Tibial nerve (tissue), 4 donors: ENCODE measurements around the gene AMBRA1. TPM values are rescaled to one million over a fixed set of nuclear protein-coding genes. Genes with fewer than 3 reads are reported as not detected.

Experiments
- DNase-seq, 2 donors: peaks; one replicate each; pipeline ENCODE4 v3.0.0-alpha.2; 2019; ENCODE audit warnings: low spot score in 2 of 2
- H3K27ac ChIP-seq, 4 donors: fragments of 200-600 bp; sonication (generic) in 3 of 4; one replicate each; pipeline ENCODE4 v1.5.1; 2017 to 2019; ENCODE audit warnings: mild to moderate bottlenecking in 1 of 4
- H3K27me3 ChIP-seq, 2 donors: fragments of 200-600 bp; sonication (generic) in 1 of 2; one replicate each; pipeline versions ENCODE4 v1.5.1 to v1.6.0; 2017 to 2019
- H3K36me3 ChIP-seq, 3 donors: fragments of 200-600 bp; sonication (generic); one replicate each; pipeline ENCODE4 v1.5.1; 2018 to 2019
- H3K4me1 ChIP-seq, 4 donors: fragments of 200-600 bp; sonication (generic) in 3 of 4; one replicate each; pipeline ENCODE4 v1.5.1; 2017 to 2019
- H3K4me3 ChIP-seq, 4 donors: fragments of 200-600 bp; sonication (generic) in 3 of 4; one replicate each; pipeline ENCODE4 v1.5.1; 2017 to 2019; ENCODE audit warnings: mild to moderate bottlenecking in 1 of 4, moderate library complexity in 1 of 4
- H3K9me3 ChIP-seq, 4 donors: fragments of 200-600 bp; sonication (generic) in 3 of 4; one replicate each; pipeline ENCODE4 v1.5.1; 2017 to 2019
- EP300 ChIP-seq, 2 donors: sonication (generic); formaldehyde crosslinking; IDR thresholded peaks; one replicate each; pipeline ENCODE4 v1.6.1; 2017; ENCODE audit warnings: antibody characterized with exemption in 2 of 2, mild to moderate bottlenecking in 1 of 2
- POLR2A ChIP-seq, 2 donors: fragments of 450-650 bp; IDR thresholded peaks; one replicate each; pipeline ENCODE4 v1.6.1; 2017; ENCODE audit warnings: antibody characterized with exemption in 2 of 2, mild to moderate bottlenecking in 2 of 2, moderate library complexity in 2 of 2
- WGBS, 2 donors: methylation state at CpG; one replicate each; pipeline ENCODE4 v1.1.5; 2018; 5-methylcytosine and 5-hydroxymethylcytosine counted together
- total RNA-seq, 4 donors: library from RNA; depleted of rRNA; stranded (reverse); fragments of >200 nt; gene quantifications; one replicate each; pipeline ENCODE4 v1.1.0, GENCODE V29; 2016
- TF ChIP-seq, protein P1 (sequence below), 5 experiments: fragments of 200-600 bp in 3 of 5; fragments of 450-650 bp in 2 of 5; sonication (generic) in 3 of 5; IDR thresholded peaks; one replicate each; pipeline ENCODE4 v1.5.1; 2016 to 2019; ENCODE audit warnings: antibody characterized with exemption in 5 of 5, mild to moderate bottlenecking in 3 of 5, moderate library complexity in 2 of 5

The AMBRA1 gene
- total RNA-seq, 4 donors from 2014 or later: 31.0 to 43.7 (median 35.8) TPM

DNA sequence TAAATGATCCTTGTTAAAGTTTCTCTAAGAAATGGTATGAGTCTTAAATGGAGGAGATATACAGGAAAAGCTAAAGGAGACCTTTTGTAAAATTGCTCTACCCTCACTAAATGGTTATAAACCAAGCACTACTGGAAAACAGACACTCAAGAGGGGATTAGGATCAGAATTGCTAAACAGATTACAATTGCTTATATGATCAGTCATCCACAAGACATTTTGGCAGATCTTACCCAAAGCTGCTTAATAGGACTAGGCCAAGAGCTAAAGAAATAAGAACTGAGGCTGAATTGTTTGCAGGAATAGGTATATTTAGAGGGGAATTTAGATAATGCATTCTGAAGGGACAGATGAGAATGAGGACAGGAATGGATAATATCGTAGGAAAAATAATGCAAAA lies 13.7 kb upstream of the AMBRA1 start:
- H3K4me3 ChIP-seq: no peak overlapping the region
- peaks cover 0 to 8% (median 0%) of the 10 kb centered on the region in 3 donors for H3K36me3 ChIP-seq
- H3K9me3 ChIP-seq: no peaks in the 10 kb centered on the region
- WGBS, 2 donors: 72 to 73% methylated on average over 1 of the region's 1 CpG
- H3K27me3 ChIP-seq: no peaks in the 10 kb centered on the region
- DNase-seq: no peak
- H3K27ac ChIP-seq: no peak overlapping the region
- no peak for TF ChIP-seq EP300 (IDR thresholded peaks at IDR 0.05)
- no peak for TF ChIP-seq POLR2A (IDR thresholded peaks at IDR 0.05)
- TF ChIP-seq, protein P1, sequence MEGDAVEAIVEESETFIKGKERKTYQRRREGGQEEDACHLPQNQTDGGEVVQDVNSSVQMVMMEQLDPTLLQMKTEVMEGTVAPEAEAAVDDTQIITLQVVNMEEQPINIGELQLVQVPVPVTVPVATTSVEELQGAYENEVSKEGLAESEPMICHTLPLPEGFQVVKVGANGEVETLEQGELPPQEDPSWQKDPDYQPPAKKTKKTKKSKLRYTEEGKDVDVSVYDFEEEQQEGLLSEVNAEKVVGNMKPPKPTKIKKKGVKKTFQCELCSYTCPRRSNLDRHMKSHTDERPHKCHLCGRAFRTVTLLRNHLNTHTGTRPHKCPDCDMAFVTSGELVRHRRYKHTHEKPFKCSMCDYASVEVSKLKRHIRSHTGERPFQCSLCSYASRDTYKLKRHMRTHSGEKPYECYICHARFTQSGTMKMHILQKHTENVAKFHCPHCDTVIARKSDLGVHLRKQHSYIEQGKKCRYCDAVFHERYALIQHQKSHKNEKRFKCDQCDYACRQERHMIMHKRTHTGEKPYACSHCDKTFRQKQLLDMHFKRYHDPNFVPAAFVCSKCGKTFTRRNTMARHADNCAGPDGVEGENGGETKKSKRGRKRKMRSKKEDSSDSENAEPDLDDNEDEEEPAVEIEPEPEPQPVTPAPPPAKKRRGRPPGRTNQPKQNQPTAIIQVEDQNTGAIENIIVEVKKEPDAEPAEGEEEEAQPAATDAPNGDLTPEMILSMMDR (IDR thresholded peaks at IDR 0.05): no peak
- no peaks in the 10 kb centered on the region for H3K4me1 ChIP-seq

DNA sequence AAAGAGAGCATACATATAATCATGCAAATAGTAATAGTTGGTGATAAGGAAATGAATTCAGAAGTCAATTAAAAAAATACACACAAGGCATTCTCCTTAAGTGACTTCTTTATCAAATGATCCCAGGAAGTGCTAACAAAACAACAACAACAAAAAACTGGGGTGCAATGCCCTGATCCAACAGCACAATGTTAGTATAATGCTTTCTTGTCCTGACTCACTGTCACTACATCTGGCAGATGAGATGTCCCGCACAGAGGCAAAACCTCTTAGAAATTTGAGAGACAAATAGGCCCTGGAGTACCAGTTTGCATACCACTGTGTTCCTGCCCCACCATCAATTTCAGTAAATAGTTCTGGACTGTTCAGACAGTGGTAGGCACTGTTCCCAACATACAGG lies 11.0 kb upstream of the AMBRA1 start:
- Histone ChIP-seq H3K27me3 (no peaks in the 10 kb centered on the region), H3K4me1 (peaks cover 0 to 17% (median 7%) of the 10 kb centered on the region in 4 donors), H3K9me3 (no peaks in the 10 kb centered on the region), H3K27ac (no peak overlapping the region), H3K4me3 (no peak overlapping the region), H3K36me3 (peaks cover 0 to 10% (median 0%) of the 10 kb centered on the region in 3 donors)
- 66 to 74% methylated on average over 1 of the region's 1 CpG for WGBS, 2 donors
- TF ChIP-seq, protein P1 (IDR thresholded peaks at IDR 0.05): no peak
- no peak for TF ChIP-seq POLR2A (IDR thresholded peaks at IDR 0.05)
- no peak for TF ChIP-seq EP300 (IDR thresholded peaks at IDR 0.05)
- no peak for DNase-seq

DNA sequence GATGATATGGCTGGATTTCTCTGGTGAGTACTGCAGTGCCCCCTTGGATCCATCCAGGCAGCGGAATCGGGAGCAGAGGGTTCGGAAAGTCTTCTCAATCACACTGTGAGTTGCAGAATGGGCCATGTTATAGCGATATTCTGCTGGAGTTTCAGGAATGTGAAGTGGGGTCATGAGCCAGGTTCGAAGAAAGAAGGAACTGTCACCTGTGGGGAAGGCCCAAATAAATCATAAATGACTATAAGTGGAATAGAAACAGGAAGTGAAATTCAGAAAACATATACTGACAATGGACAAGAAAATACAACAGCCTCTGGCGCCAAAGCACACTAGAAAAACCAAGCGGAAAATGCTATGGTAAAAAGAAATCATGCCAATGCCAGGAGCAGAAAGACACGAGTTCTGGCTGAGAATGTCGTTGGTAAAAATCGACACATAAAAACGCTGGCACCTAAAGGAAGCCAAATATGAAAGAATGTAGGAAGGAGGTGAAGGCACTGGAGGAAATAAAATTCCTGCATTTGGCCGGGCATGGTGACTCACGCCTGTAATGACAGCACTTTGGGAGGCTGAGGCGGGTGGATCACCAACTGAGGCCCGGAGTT lies 10.0 kb upstream of the AMBRA1 start:
- H3K27me3 ChIP-seq: no peaks in the 10 kb centered on the region
- TF ChIP-seq EP300 (IDR thresholded peaks at IDR 0.05) (no peak), POLR2A (IDR thresholded peaks at IDR 0.05) (no peak)
- TF ChIP-seq, protein P1 (IDR thresholded peaks at IDR 0.05): no peak
- no peaks in the 10 kb centered on the region for H3K9me3 ChIP-seq
- H3K27ac ChIP-seq: no peak overlapping the region
- DNase-seq: no peak
- WGBS, 2 donors: 92 to 93% methylated on average over 15 of the region's 15 CpGs
- peaks cover 0 to 10% (median 0%) of the 10 kb centered on the region in 3 donors for H3K36me3 ChIP-seq
- peaks cover 0 to 22% (median 10%) of the 10 kb centered on the region in 4 donors for H3K4me1 ChIP-seq
- H3K4me3 ChIP-seq: no peak overlapping the region

DNA sequence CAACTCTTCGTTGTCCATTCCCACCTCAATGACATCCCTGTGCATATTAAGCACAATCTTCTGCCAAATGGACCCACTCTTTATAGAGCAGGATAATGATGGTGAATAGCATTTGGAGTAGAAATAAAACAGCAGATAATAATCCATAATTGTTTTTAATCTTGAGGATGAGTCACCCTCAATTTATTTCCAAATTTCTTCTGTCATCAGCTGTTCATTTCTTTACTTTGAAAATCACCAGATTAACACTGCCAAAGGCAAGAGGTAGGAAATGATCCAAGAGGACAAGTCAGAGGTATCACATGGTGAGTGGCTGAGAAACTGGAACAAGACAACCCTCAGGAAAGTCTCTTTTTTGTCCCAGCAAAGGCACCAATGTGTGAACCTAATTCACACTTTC lies 7.3 kb upstream of the AMBRA1 start:
- TF ChIP-seq POLR2A (IDR thresholded peaks at IDR 0.05) (no peak), EP300 (IDR thresholded peaks at IDR 0.05) (no peak)
- TF ChIP-seq, protein P1 (IDR thresholded peaks at IDR 0.05): no peak
- no peak overlapping the region for H3K4me3 ChIP-seq
- no peak for DNase-seq
- no peaks in the 10 kb centered on the region for H3K9me3 ChIP-seq
- no peaks in the 10 kb centered on the region for H3K27me3 ChIP-seq
- H3K4me1 ChIP-seq: peaks cover 0 to 22% (median 10%) of the 10 kb centered on the region in 4 donors
- H3K27ac ChIP-seq: peak overlapping the region in 2 of 4 donors; percentile 87 to 89
- WGBS, 2 donors: 50% methylated on average over 1 of the region's 1 CpG
- H3K36me3 ChIP-seq: peaks cover 0 to 10% (median 0%) of the 10 kb centered on the region in 3 donors

DNA sequence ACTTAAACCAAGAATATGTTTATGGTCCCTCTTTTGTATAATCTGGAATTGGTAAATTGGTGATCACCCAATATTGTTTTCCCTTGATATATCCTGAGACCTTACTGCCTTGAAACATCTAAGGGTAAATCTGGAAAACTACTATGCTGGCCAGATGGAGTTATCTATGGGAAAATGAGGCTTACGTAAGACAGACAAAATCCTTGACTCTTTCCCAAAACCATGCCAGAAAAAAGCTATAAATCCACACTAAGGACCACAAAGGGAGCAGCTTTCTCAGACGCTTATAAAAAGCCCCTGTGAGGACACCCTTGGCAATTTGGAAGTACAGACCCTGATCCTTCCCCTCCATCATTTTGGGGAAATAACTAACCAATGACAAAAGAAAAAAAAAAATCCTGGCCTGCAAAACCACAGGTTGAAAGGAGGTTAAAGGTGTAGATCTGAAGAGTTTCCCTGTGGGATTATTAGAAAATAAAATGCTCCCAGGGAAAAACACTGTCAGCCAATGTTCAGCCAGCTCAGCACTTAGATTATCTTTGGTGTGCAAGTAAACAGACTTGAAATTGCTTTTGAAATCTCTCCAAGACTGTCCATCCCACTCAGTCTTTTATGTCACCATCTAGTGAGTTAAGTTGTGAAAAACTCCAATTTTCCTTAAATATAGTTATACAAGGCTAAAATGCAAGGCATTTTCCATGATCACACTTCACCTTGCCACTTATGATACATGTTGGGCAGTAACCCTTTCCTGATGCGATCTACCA lies 6.6 kb upstream of the AMBRA1 start:
- H3K27ac ChIP-seq: peak overlapping the region in 3 of 4 donors; percentile 67 to 89 (median 87)
- TF ChIP-seq, protein P1 (IDR thresholded peaks at IDR 0.05): no peak
- TF ChIP-seq POLR2A (IDR thresholded peaks at IDR 0.05): no peak
- TF ChIP-seq EP300 (IDR thresholded peaks at IDR 0.05): no peak
- 53 to 58% methylated on average over 3 of the region's 3 CpGs for WGBS, 2 donors
- no peaks in the 10 kb centered on the region for H3K27me3 ChIP-seq
- H3K36me3 ChIP-seq: peaks cover 0 to 10% (median 0%) of the 10 kb centered on the region in 3 donors
- no peak for DNase-seq
- H3K4me3 ChIP-seq: no peak overlapping the region
- no peaks in the 10 kb centered on the region for H3K9me3 ChIP-seq
- H3K4me1 ChIP-seq: peaks cover 0 to 22% (median 10%) of the 10 kb centered on the region in 4 donors
